ENCODE data around the gene MMP12.

- TF ChIP-seq CTCF (IDR thresholded peaks at IDR 0.05) (no peak), POLR2A (IDR thresholded peaks at IDR 0.05) (no peak), EP300 (IDR thresholded peaks at IDR 0.05) (no peak)
Observed at GRCh38 chr11:102829316-102830000, 45.3 kb downstream of the MMP12 start.

Measured in ovary (tissue), 3 donors.